SHP77 treated with DMSO at 0.1 percent for 48 hours (cell line): ENCODE measurements around the gene IP6K1.
"Not testable (repeated sequence)": the region's sequence is repeated elsewhere in the genome, so short reads cannot be mapped to it uniquely, and the experiment has no call there.

Experiments
- DNase-seq: peaks from one replicate; lab custom pipeline; 2025; lab: John Stamatoyannopoulos, UW

The IP6K1 gene

DNA sequence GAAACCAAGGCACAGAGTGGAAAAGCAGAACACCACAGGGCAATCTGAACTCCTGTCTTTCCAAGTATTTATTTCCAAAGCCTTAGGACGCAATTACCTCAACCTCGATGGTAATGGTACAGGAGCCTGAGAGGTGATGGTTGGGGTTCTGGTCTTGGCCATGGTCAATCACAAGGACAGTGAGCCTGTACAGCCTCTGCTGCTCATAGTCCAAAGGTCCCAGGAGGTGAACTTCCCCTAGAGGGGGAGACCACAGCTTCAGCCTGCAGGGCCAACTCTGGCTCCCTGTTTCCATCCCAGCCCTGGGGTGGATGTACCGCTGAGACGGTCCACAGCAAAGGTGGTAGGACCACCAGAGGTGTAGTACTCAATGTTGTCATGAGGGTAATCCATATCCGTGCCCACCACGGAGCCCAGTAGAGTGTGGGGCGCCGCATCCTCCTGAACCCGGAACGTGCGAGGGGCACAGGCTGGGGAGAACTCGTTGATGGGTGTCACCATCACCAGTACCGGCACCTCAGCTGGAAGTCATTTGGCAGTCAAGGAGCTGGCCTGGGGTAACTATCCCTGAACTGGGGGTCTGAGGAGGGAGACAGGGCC, 7.2 kb upstream of the IP6K1 start:
- no peak for DNase-seq

- no peak for DNase-seq
These were observed 6.2 kb upstream of the IP6K1 start for GRCh38 chr3:49792371-49793150.

DNA sequence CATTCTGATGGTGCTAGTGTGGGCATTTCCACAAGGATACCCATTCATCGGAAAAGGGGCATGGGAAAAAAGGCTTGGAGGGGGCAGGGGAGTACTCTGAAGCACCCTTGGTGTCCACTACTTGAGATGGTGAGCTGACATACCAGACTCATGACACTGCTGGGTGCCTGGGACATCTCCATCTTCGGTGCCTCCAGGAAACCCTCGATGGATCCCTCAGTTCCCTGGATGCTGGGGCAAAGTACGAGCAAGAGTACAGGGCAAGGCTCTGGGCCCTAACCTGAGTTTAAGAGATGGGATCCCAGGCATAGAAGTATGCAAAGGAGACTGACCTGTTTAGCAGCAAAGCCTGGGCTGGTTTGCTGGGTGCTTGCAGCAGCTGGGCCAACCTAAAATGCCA, 5.2 kb upstream of the IP6K1 start:
- DNase-seq: no peak

DNA sequence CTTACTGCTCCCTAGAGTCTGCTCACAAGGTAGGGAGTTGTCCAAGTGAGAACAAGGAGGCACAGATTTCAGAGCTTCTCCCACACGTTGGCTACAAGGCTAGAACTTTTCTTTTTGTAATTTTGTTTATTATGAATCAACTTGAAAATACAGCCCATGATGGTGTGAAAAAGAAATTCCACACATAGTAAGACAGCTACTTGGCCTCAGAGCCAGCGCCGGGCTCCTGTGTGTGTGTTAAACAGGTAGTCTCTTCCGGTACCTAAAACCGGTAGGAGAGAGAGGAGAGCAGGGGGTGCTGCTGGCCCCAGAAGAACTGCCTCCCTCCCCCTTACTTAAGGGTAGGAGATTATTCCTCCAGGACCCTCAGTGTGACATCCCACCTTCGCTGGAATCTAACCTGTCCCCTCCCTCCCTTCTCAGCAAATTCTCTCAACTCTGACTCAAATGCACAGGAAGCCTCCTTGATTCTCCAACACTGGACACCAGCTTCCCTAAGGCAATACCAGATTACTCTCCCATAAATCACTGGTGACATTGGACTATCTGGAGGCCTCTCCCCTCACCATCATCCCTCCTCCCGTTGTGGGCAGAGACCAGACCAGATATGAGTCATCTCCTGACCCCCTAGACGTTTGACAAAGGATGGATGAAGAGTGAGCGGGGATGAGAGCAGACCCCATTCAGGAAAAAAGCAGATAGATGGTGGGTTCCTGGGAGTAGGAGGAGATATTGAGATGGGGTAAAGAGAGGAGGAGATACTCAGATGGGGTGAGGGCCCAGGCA, 4.5 kb upstream of the IP6K1 start:
- no peak for DNase-seq

DNA sequence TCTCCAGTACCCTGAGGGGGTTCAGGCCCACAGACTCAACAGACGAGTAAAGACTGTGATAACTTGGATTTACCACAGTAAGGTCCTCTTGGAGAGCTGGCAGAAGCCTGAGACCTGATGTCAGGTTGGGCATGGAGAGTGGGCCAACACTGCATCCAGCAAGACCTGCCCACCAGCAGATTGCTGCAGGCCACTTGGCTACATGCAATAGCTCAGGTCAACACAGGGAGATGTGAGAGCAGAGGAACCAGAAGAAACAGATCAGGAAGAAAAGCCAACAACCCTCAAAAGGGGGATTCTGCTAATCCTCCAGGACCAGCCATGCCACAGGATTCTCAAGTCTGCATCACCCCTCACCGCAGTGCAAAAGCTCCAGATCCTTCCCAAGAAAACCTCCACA, 1.7 kb upstream of the IP6K1 start:
- no peak for DNase-seq

DNA sequence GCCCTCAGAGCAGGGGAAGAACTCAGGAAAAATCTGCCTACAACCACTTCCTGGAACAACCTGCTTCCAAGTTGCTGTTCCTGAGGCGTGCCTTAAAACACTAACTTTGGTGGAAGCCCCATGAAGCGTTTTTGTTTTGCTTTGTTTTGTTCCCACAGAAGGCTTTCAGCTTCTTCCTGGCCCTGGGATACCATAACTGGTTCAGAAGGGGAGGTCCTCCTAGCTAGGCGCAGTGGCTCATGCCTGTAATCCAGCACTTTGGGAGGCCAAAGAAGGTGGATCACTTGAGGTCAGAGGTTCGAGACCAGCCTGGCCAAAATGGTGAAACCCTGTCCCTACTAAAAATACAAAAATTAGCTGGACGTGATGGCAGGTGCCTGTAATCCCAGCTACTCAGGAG, 1.2 kb upstream of the IP6K1 start:
- no peak for DNase-seq

DNA sequence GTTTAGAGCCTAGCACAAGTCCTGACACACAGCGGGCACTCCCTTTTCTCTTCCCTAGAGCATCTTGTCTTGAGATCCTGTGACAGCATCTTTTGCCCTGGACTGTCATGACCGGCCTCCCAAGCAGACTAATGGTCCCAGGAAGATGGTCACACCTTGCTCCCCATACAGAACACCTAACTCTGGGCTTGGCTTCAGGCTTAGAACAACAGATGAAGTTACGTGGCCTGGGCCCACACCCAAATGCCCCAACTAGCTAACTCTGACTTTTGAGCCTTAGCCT, 781 bp upstream of the IP6K1 start:
- DNase-seq: no peak

- DNase-seq: no peak
These were observed 581 bp downstream of the IP6K1 start for GRCh38 chr3:49785565-49786356.

- DNase-seq: not testable (repeated sequence)
These were observed 4.1 kb downstream of the IP6K1 start for GRCh38 chr3:49782277-49782676.

DNA sequence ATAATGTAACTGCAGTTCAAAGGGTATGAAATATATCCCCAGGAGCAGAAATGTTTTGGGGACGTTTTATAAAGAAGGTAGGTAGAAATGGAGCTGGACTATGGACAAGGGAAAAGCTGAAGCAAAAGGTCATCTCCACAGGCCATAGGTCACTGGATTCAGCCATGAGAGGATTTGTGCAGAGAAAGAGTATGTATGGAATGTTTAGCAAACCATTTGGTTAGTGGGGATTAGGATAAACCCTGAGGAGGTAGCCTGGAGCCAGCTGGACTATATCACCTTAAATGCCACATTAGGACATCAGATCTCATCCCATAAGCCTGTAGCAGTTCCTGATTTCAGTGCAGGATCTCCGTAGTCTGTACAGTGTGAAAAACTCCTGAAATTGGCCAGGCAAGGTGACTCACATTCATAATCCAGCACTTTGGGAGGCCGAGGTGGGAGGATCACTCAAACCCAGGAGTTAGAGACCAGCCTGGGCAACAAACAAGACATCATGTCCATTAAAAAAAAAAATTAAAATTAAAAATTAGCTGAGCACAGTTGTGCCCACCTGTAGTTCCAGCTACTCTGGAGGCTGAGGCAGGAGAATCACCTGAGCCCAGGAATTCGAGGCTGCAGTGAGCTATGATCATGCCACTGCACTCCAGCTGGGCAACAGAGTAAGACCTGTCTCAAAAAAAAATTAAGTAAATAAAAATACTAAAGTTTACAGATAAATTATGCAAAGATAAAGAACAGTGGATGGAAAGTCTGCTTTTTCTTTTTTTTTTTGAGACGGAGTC, 4.7 kb downstream of the IP6K1 start:
- DNase-seq: no peak

GRCh38 chr3:49780975-49781365, 5.4 kb downstream of the IP6K1 start:
- DNase-seq: not testable (repeated sequence)

- DNase-seq: no peak
These were observed 6.0 kb downstream of the IP6K1 start for GRCh38 chr3:49780080-49780974.

DNA sequence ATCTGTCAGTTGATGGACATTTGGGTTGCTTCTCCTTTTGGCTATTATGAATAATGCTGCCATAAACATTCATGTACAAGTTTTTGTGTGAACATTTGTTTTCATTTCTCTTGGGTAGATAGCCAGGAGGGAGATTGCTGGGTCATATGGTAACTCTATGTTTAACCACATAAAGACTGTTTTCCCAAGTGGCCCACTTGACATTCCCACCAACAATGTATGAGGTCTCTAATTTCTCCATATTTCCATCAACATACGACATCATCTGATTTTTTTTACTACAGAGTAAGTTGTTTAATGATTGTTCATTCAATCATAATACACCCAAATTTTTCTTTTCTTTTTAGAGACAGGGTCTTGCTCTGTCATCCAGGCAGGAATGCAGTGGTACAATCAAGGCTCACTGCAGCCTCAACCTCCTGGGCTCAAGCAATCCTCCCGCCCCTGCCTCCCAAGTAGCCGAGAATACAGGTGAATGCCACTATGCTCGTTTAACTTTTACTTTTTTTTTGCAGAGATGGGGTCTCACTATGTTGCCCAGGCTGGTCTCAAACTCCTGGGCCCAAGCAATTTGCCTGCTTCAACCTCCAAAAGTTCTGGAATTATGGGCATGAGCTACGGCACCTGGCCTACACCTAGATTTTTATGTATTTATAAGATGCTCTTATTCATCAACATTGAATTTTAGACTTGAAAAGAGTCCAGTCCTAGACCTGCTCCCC, 6.8 kb downstream of the IP6K1 start:
- DNase-seq: no peak

DNA sequence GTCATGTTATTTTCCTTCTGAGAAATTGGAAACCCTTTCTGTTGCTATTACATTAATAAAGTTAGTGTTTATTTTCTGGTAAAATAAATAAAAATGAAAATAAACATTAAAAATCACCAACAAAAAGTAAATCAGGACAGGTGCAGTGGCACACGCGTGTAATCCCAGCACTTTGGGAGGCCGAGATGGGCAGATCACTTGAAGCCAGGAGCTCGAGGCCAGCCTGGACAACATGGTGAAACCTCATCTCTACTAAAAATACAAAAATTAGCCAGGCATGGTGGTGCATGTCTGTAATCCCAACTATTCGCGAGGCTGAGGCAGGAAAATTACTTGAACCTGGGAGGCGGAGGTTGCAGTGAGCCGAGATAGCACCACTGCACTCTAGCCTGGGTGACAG, 10.2 kb downstream of the IP6K1 start:
- DNase-seq: not testable (repeated sequence)

DNA sequence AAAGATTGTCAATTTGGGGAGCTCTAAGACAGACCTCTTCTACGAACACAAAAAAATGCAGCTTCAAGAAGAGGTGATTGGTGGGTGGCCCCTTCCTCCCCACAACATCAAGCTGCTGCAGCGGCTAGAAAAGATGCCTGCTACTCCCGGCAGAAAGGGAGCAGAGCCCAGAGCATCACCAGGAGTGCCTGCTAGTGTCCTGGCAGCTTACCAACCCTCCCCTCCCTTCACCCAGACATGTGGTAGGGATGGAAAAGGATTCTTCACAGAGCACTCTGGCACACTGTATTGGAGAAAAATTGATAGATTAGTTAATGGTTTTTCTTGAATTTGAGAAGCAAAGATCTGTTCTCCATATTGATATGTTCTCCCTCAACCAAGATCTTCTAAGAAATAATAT, 10.8 kb downstream of the IP6K1 start:
- no peak for DNase-seq

GRCh38 chr3:49772703-49773102, 13.6 kb downstream of the IP6K1 start:
- DNase-seq: no peak

DNA sequence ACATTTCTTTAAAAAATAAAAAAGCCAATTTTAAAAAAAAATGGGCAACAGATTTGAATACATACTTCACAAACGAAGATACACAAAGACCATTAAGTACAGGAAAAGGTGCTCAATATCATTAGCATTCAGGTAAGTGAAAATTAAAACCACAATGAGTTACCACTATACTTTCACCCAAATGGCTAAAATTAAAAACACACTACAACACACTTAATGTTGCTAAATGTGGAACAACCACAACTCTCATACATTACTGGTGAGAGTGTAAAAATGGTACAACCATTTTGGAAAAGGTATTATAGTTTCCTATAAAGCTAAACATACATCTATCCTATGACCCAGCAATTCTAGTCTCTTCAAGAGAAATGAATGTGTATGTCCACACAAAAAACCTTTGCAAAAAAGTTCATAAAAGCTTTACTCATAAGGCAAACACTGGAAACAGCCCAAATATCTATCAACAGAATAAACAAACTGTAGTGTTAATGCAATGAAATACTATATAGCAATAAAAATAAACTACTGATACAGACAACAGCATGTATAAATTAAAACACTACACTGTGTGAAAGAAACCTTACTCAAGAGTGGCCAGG, 14.9 kb downstream of the IP6K1 start:
- DNase-seq: no peak

- no peak for DNase-seq
These were observed 16.4 kb downstream of the IP6K1 start for GRCh38 chr3:49769926-49770325.

GRCh38 chr3:49769286-49769915, 16.9 kb downstream of the IP6K1 start:
- DNase-seq: no peak
